Stimulated activated CD4-positive, alpha-beta T cell treated with anti-CD3 and anti-CD28 coated beads, Interleukin-2, amount 100 ng/mL, for 4 hours (primary cell): ENCODE data around the gene PRSS57.
"Not testable (repeated sequence)": the region's sequence is repeated elsewhere in the genome, so short reads cannot be mapped to it uniquely, and the experiment has no call there.

ENCODE experiments used
- DNase-seq: peaks from one replicate; pipeline ENCODE4 v3.0.0-alpha.2; 2020; ENCODE audit warnings: low read depth

The PRSS57 gene

GRCh38 chr19:695352-695949 lies at the start of gene PRSS57:
Gene PRSS57 (minus strand): TSS chr19:695452. CDS start chr19:695430, 22 bp downstream.
- DNase-seq = no peak

- no peak for DNase-seq
Observed at GRCh38 chr19:743168-743687, 48.0 kb upstream of the PRSS57 start.

DNA sequence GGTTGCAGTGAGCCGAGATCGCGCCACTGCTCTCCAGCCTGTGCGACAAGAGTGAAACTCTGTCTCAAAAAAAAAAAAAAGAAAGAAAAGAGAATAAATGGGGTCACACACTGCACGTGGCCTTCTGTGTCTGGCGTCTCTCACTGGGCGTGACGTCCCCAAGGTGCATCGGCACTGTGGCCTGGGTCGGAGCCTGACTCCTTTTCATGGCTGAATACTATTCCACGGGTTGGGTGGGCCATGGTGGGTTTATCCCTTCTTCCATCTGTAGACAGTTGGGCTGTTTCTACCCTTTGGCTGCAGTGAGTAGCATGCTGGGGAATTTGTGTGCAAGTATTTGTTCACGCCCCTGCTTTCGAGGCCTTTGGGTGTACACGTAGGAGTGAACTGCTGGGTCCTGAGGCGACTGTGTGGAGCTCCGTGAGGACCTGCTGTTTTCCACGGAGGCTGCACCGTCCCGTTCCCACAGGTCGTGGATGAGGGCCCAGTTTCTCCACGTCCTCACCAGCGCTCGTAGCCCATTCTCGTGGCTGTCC lies 47.4 kb upstream of the PRSS57 start:
- no peak for DNase-seq

DNA sequence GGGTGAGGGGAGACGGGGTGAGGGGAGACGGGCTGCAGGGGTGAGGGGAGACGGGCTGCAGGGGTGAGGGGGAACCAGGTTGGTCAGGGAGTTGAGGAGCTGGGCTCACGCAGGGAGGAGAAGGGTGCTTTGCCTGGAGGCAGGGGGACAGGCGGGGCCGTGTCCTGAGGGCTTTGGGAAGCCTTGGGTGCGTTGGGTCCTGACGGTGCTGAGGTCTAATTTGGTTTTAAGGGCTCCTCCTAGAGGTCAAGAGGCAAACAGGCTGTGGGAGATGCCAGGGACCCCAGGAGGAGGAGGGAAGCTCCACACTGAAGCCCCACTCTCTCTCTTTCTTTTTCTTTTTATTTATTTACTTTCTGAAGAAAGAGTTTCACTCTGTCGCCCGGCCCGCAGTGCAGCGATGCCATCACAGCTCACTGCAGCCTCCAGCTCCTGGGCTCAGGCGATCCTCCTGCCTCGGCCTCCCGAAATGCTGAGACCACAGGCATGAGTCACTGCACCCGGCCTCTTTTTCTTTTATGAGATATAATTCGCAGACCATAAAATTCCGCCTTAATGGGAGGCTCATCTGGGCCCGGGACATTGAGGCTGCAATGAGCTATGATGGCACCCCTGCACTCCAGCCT lies 46.4 kb upstream of the PRSS57 start:
- DNase-seq = no peak

GRCh38 chr19:740816-741505 lies 45.7 kb upstream of the PRSS57 start:
- not testable (repeated sequence) for DNase-seq

DNA sequence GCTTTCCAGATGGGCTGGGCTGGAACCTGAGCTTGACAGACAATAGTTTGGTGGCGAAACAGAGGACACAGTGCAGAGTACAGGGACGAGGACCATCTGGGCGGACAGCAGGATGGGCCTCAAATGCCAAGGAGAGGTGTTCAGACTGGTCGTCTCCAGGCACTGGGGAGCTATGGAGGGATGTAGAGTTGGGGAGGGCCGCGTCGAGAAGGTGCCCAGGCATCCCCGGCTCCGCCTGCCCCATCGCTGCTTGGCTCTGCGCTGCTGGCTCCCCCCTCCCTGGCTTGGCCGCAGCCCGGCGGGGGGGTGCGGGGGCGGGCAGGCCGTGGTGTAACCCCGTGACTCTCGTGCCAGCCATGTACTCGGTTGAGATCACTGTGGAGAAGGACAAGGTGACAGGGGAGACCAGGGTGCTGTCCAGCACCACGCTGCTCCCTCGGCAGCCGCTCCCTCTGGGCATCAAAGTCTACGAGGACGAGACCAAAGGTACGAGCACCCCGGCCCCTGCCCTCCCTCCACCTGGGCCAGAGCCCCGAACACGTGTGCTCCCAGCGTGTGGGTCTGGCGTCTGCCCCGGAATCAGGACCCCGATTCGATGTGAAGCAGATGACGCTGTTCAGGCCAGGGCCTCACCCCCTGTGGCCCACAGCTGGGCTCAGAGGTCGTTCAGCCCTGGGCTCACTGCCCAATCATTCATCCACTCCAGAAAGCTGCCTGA lies 44.9 kb upstream of the PRSS57 start:
- DNase-seq = no peak

GRCh38 chr19:738509-739128 lies 43.4 kb upstream of the PRSS57 start:
- DNase-seq = no peak

- DNase-seq = peak; percentile 46
Observed at GRCh38 chr19:737591-738093, 42.4 kb upstream of the PRSS57 start.

- DNase-seq = no peak
Observed at GRCh38 chr19:736125-736524, 40.9 kb upstream of the PRSS57 start.

- no peak for DNase-seq
Observed at GRCh38 chr19:734716-735115, 39.5 kb upstream of the PRSS57 start.

- DNase-seq = no peak
Observed at GRCh38 chr19:732148-733069, 37.2 kb upstream of the PRSS57 start.

GRCh38 chr19:731000-731399 lies 35.7 kb upstream of the PRSS57 start:
- no peak for DNase-seq

DNA sequence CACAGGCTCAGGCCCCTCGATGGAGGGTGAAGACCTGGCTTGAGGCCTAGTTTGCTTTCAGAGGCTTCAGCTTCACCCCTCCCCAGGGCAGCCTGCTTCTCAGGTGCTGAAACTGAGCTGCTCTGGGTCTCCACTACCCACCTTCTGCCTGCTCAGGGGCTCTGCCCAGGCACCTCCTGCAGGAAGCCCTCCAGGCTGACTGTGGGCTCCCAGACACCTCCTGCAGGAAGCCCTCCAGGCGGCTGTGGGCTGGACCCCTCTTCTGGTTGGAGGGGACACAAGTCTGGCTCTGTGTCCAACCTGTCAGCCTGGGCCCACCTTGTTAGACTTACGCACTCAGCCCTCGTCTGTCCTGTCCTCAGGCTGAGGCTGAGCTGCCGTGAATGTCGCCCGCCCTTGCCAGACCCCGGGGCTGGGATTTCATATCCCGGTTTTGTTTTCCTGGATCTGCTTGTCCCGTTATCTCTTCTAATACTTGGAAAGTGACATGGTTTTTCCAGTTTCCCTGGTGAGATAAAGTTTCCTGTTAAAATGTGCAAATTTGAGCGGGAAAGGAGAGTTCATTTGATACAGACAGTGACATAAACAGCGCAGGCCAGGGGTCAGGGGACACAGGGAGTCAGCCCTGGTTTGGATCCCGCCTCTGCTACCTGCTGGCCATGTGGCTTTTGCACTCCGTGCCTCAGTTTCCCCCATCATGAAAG lies 34.9 kb upstream of the PRSS57 start:
- DNase-seq = no peak

DNA sequence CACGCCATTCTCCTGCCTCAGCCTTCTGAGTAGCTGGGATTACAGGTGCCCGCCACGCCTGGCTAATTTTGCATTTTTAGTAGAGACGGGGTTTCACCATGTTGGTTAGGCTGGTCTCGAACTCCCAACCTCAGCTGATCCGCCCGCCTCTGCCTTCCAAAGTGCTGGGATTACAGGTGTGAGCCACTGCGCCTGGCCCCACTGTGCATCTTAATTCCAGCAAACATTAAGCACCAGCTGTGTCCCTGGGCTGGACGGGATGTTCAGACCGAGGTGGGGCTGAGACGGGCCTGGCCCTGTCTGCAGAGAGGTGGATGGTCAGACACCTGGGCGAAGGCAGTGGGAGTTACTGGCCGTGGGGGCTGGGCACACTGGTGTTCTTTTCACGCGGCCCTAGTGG lies 34.3 kb upstream of the PRSS57 start:
- not testable (repeated sequence) for DNase-seq

GRCh38 chr19:728011-728410 lies 32.8 kb upstream of the PRSS57 start:
- no peak for DNase-seq

DNA sequence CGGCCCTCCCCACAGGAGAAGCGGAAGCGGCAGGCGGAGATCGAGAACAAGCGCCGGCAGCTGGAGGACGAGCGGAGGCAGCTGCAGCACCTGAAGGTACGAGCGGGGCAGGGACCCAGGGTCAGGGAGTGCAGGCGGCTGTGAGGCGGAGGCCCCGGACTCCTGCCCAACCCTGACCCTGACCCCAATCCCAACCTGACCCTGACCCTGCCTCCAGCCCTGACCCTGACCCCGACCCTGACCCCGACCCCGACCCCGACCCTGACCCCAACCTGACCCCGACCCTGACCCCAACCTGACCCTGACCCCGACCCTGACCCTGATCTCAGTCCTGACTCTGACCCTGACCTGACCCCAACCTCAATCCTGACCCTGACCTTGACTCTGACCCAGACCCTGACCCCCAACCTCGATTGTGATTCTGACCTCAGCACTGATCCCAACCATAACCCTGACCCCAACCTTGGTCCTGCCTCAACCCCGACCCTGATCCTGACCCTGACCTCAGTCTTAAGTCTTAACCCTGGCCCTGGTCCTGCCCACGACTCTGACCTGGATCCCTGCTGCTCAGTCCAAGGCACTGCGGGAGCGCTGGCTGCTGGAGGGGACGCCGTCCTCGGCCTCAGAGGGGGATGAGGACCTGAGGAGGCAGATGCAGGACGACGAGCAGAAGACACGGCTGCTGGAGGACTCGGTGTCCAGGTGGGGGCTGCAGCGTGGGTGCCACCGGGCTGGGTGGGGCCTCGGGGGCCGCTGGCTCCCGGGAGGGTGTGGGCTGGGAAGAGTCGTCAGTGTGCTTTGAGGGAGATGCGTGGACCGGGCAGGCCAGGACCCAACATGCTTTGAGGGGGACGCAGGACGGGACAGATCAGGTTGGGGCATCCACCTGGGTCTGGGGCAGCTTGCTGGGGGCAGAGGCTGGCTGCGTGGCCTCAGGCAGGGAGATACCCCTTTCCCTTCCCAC lies 32.0 kb upstream of the PRSS57 start:
- DNase-seq = no peak

DNA sequence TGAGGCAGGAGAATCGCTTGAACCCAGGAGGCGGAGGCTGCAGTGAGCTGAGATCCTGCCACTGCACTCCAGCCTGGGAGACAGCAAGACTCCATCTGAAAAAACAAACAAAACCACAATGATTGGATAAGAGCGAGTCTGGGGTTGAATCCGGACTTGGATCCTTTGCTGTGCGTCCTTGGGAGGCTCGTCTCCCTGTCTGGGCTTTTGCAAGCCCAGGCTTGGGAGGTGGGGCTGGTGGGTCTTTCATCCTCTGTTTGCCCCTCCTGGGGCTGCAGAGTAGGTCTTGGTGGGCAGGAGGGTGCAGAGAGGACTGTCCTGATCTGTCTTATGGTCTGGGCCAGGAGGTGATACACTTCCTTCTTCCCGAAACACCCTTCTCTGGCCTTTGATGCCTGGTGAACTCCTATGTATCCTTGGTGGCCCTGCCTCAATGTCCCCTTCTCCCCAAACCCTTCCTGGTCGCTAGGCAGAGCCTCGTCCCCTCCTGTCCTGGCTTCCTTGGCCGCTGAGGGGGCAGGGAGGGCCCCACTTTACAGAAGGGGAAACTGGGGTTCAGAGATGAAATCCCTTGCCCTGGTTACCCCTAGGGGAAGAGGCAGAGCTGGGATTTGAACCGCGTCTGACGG lies 30.3 kb upstream of the PRSS57 start:
- DNase-seq = no peak

DNA sequence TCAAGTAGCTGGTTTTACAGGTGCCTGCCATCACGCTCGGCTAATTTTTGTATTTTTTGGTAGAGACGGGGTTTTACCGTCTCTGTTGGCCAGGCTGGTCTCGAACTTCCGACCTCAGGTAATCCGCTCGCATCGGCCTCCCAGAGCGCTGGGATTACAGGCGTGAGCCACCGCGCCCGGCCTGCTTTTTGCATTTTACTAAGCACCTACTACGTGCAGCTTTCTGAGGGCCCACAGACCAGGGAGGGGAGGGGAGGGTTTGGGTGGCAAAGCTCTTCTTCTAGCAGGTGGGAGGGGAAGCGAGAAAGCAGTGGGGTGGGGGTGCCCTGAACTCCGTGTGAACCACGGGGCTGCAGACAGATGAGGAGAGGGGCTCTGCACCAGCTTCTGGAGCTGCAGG lies 28.5 kb upstream of the PRSS57 start:
- no peak for DNase-seq
